Left renal pelvis (tissue), 4 donors: ENCODE measurements around the gene RAVER1. TPM values are rescaled to one million over a fixed set of nuclear protein-coding genes. Genes with fewer than 3 reads are reported as not detected.
"Not testable (repeated sequence)": the region's sequence is repeated elsewhere in the genome, so short reads cannot be mapped to it uniquely, and the experiment has no call there.

Experiments used
- DNase-seq, 4 donors: peaks; one replicate each; pipeline ENCODE4 v3.0.0-alpha.2; 2013; ENCODE audit warnings: low read depth in 4 of 4, low spot score in 3 of 4
- polyA plus RNA-seq, 4 donors: library from polyadenylated mRNA; unstranded; fragments of 120-200 nt; gene quantifications; one replicate each; pipeline ENCODE4 v1.2.1, GENCODE V29; 2013; ENCODE audit not compliant: insufficient read length in 4 of 4

Gene RAVER1
- polyA plus RNA-seq, 4 donors = 24.0 to 40.5 (median 26.5) TPM

DNA sequence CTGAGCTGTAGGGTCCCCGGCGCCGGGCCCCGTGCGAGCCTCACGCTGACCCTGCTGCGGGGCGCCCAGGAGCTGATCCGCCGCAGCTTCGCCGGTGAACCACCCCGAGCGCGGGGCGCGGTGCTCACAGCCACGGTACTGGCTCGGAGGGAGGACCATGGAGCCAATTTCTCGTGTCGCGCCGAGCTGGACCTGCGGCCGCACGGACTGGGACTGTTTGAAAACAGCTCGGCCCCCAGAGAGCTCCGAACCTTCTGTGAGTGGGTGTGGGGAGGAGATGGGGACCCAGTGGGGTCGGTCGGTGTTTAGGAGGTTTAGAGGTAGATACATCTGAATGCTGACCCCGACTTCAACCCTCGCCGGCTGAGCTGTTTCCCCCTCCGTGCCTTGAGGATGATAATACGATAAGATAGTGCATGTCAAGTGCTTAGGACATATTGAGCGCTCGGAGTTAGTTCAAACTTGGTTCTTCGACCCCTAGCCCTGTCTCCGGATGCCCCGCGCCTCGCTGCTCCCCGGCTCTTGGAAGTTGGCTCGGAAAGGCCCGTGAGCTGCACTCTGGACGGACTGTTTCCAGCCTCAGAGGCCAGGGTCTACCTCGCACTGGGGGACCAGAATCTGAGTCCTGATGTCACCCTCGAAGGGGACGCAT lies 41.6 kb downstream of the RAVER1 start:
- no peak for DNase-seq

DNA sequence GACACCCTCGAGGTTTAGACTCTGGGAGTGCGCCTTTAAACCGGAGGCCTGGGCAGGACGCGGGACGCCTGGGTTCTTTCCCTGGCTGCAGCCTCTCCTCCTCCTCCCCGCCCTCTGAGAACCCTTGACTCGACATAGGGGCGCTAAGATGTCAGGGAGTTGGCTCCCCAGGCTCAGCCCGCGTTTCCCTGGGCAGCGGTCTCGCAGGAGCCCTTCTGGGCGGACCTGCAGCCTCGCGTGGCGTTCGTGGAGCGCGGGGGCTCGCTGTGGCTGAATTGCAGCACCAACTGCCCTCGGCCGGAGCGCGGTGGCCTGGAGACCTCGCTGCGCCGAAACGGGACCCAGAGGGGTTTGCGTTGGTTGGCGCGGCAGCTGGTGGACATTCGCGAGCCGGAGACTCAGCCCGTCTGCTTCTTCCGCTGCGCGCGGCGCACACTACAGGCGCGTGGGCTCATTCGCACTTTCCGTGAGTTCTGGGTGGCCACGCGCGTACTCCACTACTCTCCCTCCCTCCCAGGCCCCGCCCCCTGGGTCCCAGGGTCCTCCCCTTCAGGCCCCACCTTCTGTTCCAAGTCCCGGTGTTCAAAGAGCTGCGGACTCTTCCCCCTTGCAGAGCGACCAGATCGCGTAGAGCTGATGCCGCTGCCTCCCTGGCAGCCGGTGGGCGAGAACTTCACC lies 42.3 kb downstream of the RAVER1 start:
- no peak for DNase-seq

DNA sequence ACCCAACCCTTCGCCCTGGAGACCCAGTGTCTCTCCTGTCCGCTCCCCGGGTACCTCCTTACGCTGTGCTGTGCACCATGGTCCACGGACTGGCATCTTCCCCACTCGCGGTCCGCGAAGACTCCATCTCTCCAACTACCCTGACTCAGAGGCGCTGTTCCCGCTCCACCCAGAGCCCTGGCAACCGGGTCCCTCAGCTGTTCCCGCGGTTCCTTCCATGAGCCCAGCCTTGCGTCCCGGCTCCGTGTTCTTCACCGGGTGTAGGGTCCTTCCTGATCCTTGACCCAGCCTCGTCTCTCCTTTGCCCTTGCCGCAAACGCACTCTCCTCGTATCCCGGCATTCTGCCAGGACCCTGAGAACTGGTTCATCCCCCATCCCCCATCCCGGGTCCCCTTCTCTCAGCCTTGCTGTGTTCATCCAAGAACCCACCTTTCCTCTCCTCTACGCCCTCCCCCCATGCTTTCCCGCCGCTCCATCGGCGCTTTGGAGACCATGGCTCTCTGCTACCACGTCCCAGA lies 42.9 kb downstream of the RAVER1 start:
- no peak for DNase-seq

DNA sequence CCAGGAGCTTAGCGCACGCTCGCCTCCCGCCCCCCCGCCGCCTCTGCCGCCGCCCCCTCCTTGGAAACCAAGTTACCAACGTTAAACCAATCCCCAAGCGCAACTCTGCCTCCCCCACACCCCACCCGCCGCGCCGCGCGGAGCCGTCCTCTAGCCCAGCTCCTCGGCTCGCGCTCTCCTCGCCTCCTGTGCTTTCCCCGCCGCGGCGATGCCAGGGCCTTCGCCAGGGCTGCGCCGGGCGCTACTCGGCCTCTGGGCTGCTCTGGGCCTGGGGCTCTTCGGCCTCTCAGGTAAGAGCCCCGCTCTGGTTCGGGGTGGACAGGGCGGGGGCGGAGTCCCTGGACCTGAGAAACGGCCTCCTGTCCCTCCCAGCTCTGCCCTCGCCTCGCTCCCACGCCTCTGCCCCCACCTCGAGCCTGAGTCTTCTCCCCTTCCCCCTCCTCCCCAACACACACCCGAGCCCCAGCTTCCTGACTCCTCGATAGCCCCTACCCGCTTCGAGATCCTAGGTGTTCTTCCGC lies 43.4 kb downstream of the RAVER1 start, which contains the start of gene ICAM5:
Gene ICAM5, plus strand, starts transcription at position 117 of the 521 bp plus-strand sequence. Its CDS starts 92 bp downstream, at position 209.
- DNase-seq = no peak

DNA sequence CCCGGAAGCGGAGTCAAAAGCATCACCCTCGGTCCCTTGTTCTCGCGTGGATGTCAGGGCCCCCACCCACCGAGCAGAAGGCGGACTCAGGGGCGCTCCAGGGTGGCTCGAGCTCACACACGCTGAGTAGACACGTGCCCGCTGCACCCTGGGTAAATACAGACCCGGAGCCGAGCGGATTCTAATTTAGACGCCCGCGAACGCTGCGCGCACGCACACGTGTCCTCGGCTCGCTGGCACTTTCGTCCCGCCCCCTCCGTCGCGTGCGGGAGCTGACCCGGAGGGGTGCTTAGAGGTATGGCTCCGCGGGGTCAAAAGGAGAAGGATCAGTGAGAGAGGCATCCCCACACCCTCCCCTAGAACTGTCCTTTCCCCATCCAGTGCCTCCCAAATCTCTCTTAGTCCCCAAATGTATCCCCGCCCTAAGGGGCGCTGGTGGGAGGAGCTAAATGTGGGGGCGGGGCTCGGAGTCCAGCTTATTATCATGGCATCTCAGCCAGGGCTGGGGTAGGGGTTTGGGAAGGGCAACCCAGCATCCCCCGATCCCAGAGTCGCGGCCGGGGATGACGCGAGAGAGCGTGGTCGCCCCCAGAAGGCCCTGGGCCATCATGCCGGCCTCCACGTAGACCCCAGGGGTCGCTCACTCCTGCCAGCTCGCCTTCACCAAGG lies 44.0 kb downstream of the RAVER1 start:
- DNase-seq = no peak

DNA sequence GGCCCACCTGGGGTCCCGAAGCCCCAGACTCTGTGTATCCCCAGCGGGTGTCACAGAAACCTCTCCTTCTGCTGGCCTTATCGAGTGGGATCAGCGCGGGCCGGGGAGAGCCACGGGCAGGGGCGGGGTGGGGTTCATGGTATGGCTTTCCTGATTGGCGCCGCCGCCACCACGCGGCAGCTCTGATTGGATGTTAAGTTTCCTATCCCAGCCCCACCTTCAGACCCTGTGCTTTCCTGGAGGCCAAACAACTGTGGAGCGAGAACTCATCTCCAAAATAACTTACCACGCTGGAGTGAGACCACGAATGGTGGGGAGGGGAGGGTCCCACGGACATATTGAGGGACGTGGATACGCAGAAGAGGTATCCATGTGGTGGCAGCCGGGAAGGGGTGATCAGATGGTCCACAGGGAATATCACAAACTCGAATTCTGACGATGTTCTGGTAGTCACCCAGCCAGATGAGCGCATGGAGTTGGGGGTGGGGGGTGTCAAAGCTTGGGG lies 44.6 kb downstream of the RAVER1 start:
- DNase-seq = no peak

DNA sequence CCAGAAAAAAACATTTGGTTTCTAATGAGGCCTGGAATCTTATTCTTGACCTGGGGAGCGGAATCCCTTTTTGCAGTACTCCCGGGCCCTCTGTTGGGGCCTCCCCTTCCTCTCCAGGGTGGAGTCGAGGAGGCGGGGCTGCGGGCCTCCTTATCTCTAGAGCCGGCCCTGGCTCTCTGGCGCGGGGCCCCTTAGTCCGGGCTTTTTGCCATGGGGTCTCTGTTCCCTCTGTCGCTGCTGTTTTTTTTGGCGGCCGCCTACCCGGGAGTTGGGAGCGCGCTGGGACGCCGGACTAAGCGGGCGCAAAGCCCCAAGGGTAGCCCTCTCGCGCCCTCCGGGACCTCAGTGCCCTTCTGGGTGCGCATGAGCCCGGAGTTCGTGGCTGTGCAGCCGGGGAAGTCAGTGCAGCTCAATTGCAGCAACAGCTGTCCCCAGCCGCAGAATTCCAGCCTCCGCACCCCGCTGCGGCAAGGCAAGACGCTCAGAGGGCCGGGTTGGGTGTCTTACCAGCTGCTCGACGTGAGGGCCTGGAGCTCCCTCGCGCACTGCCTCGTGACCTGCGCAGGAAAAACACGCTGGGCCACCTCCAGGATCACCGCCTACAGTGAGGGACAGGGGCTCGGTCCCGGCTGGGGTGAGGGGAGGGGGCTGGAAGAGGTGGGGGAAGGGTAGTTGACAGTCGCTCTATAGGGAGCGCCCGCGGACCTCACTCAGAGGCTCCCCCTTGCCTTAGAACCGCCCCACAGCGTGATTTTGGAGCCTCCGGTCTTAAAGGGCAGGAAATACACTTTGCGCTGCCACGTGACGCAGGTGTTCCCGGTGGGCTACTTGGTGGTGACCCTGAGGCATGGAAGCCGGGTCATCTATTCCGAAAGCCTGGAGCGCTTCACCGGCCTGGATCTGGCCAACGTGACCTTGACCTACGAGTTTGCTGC lies 46.3 kb downstream of the RAVER1 start, which contains the start of gene ICAM4:
Gene ICAM4, plus strand, starts transcription at position 153 of the 935 bp plus-strand sequence. Its CDS starts 58 bp downstream, at position 211.
- peak in 3 of 4 donors; percentile 58 to 73 (median 62) for DNase-seq

DNA sequence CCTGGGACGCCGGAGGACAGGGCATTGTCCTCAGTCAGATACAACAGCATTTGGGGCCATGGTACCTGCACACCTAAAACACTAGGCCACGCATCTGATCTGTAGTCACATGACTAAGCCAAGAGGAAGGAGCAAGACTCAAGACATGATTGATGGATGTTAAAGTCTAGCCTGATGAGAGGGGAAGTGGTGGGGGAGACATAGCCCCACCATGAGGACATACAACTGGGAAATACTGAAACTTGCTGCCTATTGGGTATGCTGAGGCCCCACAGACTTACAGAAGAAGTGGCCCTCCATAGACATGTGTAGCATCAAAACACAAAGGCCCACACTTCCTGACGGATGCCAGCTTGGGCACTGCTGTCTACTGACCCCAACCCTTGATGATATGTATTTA lies 47.9 kb downstream of the RAVER1 start:
- DNase-seq = no peak

DNA sequence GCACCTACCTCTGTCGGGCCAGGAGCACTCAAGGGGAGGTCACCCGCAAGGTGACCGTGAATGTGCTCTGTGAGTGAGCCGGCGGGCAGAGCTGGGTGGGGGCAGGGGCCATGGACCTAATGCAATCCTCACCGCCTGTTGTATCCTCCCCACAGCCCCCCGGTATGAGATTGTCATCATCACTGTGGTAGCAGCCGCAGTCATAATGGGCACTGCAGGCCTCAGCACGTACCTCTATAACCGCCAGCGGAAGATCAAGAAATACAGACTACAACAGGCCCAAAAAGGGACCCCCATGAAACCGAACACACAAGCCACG lies 48.4 kb downstream of the RAVER1 start:
- no peak for DNase-seq

DNA sequence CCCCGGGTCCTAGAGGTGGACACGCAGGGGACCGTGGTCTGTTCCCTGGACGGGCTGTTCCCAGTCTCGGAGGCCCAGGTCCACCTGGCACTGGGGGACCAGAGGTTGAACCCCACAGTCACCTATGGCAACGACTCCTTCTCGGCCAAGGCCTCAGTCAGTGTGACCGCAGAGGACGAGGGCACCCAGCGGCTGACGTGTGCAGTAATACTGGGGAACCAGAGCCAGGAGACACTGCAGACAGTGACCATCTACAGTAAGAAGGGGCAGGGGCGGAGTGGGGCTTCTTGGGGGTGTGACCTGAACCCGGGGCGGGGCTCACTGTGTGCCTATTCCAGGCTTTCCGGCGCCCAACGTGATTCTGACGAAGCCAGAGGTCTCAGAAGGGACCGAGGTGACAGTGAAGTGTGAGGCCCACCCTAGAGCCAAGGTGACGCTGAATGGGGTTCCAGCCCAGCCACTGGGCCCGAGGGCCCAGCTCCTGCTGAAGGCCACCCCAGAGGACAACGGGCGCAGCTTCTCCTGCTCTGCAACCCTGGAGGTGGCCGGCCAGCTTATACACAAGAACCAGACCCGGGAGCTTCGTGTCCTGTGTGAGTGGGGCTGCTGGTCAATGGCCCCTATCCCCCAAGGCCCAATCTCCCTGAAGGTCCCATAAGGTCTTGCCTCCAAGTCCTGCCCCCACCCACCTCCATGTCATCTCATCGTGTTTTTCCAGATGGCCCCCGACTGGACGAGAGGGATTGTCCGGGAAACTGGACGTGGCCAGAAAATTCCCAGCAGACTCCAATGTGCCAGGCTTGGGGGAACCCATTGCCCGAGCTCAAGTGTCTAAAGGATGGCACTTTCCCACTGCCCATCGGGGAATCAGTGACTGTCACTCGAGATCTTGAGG lies 49.0 kb downstream of the RAVER1 start:
- no peak for DNase-seq

DNA sequence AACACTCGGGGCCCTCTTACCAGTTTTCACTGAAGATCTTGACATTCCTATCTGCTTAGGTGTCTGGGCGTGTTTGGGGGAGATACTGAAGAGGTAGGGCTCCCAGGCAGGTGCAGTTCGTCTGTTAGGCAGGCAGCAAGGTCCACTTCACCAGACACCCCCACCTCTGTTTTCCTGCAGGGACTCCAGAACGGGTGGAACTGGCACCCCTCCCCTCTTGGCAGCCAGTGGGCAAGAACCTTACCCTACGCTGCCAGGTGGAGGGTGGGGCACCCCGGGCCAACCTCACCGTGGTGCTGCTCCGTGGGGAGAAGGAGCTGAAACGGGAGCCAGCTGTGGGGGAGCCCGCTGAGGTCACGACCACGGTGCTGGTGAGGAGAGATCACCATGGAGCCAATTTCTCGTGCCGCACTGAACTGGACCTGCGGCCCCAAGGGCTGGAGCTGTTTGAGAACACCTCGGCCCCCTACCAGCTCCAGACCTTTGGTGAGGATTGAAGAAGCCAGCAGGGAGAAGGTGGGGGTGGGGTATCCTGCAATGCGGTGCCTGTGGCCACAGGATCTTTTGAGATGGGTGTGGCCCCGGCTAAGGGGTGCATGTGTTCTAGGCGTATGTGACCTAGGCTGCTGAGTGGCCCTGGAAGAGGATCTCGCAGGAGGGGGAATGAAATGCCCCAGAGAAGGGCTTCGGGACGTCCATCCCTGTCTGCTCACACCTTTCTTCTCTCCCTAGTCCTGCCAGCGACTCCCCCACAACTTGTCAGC lies 49.8 kb downstream of the RAVER1 start:
- no peak for DNase-seq

DNA sequence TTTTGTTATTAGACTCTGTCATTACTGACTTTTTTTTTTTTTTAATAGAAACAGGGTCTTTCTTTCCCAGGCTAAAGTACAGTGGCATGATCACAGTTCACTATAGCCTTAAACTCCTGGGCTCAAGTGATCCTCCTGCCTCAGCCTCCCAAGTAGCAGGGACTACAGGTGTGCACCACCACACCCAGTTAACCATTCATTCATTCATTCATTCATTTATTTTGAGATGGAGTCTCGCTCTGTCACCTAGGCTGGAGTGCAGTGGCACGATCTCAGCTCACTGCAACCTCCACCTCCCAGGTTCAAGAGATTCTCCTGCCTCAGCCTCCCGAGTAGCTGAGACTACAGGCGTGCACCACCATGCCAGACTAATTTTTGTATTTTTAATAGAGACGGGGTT lies 51.3 kb downstream of the RAVER1 start:
- DNase-seq = not testable (repeated sequence)

DNA sequence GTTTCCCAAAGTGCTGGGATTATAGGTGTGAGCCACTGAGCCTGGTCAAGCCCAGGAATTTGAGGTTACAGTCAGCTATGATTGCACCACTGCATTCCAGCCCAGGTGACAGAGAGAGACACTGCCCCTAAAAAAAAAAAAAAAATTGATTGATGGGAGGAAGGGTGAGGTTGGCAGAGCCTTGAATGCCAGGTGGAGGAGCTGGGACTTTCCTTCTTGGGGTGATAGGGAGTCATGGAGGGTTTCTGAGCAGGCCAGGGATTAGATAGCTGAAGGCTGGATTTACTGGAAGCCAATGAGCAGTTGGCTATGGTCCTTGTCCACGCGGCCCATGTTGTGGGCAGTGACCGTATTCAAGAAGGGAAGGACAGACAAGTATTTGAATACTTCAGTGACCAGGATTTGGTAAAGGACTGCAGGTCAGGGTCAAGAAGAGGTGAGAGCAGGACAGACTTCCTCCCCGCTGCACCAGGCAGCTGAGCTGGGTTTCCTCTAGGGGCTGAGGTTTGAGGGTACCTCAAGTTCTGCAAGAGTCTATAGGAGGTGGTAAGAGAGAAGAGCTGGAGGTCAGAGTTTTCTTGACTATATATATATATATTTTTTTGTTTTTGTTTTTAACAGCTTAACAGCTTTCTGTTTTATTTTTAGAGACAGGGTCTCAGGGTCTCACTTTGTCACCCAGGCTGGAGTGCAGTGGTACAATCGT lies 53.4 kb downstream of the RAVER1 start:
- no peak for DNase-seq

DNA sequence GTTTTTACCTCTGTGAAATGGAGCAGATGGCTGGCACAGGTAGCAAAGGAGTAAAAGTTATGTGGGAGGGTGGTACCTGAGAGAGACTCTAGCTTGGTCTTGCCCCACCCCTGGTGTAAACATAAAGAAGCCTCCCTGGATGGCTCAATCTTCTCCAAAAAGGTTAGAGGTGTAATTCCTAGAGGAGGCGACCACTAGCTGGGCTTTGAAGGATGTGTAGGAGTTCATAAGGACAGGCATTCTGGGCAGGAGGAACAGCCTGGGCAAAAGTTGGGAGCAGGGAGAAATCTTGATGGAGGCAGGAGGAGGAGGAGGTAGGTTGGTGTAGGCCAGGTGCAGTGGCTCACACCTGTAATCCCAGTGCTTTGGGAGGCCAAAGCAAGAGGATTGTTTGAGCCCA lies 54.4 kb downstream of the RAVER1 start:
- no peak for DNase-seq

DNA sequence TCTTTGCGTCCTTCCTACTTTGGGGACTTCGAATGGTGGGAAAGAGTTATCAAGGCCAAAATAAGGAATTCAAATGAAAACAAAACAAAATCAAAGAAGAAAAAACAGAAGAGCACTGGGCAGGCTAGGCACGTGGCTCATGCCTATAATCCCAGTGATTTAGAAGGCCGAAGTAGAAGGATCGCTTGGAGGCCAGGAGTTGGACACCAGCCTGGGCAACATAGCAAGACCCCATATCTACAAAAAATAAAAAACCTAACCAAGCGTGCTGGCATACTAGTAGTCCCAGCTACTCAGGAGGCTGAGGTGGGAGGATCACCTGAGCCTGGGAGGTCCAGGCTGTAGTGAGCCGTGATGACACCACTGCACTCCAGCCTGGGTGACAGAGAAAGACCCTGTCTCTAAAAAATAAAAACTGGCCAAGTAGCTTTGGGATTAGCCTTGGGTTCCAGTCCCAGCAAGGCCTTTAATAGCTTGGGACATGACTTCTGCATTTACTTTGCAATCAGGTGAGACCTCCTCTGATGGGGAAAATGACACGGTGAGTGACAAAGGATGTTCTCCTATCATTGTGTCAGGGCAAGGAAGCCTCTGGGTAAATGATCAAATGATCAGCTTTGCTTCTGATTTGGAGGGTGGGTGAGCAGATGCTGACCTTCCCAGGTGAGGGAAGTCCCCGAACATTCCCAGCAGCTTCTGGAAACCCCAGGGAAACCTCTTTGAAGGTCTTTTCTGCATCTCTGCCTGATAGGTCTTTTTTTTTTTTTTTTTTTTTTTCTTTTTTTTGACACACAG lies 55.3 kb downstream of the RAVER1 start:
- no peak for DNase-seq

DNA sequence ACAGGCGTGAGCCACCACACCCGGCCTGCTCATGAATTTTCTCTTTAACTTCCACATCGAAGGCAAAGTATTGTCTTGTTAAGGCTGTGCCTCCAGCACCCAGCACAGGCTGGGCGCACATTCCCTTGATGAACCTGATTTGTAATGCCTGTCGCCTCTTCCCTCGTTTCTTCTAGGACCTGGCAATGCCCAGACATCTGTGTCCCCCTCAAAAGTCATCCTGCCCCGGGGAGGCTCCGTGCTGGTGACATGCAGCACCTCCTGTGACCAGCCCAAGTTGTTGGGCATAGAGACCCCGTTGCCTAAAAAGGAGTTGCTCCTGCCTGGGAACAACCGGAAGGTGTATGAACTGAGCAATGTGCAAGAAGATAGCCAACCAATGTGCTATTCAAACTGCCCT lies 58.7 kb downstream of the RAVER1 start:
- DNase-seq = no peak

DNA sequence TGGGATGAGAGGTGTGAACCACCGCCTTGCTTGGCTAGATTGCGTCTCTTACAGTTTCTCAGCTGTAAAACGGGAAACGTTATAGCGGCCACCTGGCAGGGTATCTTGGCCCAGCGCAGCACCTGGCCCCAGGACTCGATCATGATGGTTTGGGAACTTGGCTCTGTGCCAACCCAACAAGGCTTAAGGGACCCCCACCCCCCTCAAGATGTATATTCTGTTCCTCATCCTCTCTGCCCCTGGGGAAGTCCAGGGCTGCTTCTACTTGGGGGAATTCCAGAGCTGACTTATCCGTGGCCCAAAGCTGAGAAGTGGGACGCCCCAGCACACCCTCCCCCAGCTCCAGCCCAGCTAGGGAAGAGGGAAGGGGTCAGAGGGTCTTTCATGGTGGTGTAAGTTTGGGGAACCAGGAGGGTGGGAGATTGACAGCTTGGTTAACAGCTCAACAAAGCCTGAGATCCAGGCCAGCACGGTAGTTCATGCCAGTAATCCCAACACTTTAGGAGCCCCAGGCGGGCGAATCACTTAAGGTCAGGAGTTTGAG lies 61.7 kb downstream of the RAVER1 start:
- no peak for DNase-seq
